ENCODE results near the gene WDR70.

- TF ChIP-seq, protein P1, sequence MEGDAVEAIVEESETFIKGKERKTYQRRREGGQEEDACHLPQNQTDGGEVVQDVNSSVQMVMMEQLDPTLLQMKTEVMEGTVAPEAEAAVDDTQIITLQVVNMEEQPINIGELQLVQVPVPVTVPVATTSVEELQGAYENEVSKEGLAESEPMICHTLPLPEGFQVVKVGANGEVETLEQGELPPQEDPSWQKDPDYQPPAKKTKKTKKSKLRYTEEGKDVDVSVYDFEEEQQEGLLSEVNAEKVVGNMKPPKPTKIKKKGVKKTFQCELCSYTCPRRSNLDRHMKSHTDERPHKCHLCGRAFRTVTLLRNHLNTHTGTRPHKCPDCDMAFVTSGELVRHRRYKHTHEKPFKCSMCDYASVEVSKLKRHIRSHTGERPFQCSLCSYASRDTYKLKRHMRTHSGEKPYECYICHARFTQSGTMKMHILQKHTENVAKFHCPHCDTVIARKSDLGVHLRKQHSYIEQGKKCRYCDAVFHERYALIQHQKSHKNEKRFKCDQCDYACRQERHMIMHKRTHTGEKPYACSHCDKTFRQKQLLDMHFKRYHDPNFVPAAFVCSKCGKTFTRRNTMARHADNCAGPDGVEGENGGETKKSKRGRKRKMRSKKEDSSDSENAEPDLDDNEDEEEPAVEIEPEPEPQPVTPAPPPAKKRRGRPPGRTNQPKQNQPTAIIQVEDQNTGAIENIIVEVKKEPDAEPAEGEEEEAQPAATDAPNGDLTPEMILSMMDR (conservative IDR thresholded peaks at IDR 0.05 in 1 of 2, IDR thresholded peaks at IDR 0.05 in 1 of 2; ENCODE audit: low read depth in 1 of 2, low read length in 2 of 2), result no peak
- no peak for TF ChIP-seq EZH2 (IDR thresholded peaks at IDR 0.05; ENCODE audit: low read length, missing control alignments)
Observed at GRCh38 chr5:37720550-37720952, 341.4 kb downstream of the WDR70 start.

Measured in fibroblast of lung (primary cell).